Choroid plexus epithelial cell (primary cell): Measurements from ENCODE around the gene NHSL2.

ENCODE experiments used
- DNase-seq: peaks from one replicate; pipeline ENCODE4 v3.0.0-alpha.2; 2010; ENCODE audit warnings: low read depth
- H3K4me3 ChIP-seq: 2 replicates; pipeline ENCODE4 v1.5.1; 2011; ENCODE audit warnings: low read depth, mild to moderate bottlenecking, control low read depth, low read length, moderate library complexity
- CTCF ChIP-seq: conservative IDR thresholded peaks from 2 replicates; pipeline ENCODE4 v1.5.1; 2011; ENCODE audit warnings: low read depth, mild to moderate bottlenecking, control low read depth, inconsistent platforms, low read length, moderate library complexity

NHSL2 gene

GRCh38 chrX:72021975-72022374, 111.3 kb downstream of the NHSL2 start:
- peak; percentile 41 for DNase-seq
- TF ChIP-seq CTCF = peak; percentile 60
- no peak overlapping the region for H3K4me3 ChIP-seq

GRCh38 chrX:72023071-72023470, 112.4 kb downstream of the NHSL2 start:
- TF ChIP-seq CTCF = no peak
- no peak overlapping the region for H3K4me3 ChIP-seq
- no peak for DNase-seq

GRCh38 chrX:72025236-72025770, 114.7 kb downstream of the NHSL2 start:
- no peak for DNase-seq
- no peak overlapping the region for H3K4me3 ChIP-seq
- TF ChIP-seq CTCF = no peak

GRCh38 chrX:72026341-72027023, 115.8 kb downstream of the NHSL2 start:
- no peak for DNase-seq
- H3K4me3 ChIP-seq = no peak overlapping the region
- TF ChIP-seq CTCF = no peak

GRCh38 chrX:72027024-72027913, 116.6 kb downstream of the NHSL2 start:
- DNase-seq = no peak
- H3K4me3 ChIP-seq = peak overlapping the region; percentile 14
- TF ChIP-seq CTCF = no peak

- no peak for DNase-seq
- H3K4me3 ChIP-seq = no peak overlapping the region
- no peak for TF ChIP-seq CTCF
Measured at GRCh38 chrX:72027914-72028307, 117.3 kb downstream of the NHSL2 start.
